ENCODE results near the gene GULP1.
"Not testable (repeated sequence)": the region's sequence is repeated elsewhere in the genome, so short reads cannot be mapped to it uniquely, and the experiment has no call there.

The GULP1 gene

DNA sequence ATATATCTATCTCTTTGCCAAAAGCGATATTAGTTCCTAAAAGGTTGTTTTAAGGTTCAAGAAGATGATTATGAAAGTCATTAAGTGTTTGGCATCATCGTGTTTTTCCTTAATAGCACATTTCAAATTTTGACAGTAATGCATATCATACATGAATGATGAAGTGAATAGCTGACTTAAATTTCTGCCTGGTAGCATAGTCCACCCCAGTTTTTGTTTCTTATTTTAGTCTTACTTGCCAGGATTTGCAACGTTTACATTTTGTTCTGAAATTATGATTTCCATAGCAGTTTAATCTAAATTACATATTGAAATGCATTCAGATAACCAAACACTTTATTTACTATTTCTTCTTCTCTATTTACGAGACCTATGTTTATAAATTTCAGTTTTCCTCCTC, 201.1 kb downstream of the GULP1 start:
- DNase-seq, result no peak

DNA sequence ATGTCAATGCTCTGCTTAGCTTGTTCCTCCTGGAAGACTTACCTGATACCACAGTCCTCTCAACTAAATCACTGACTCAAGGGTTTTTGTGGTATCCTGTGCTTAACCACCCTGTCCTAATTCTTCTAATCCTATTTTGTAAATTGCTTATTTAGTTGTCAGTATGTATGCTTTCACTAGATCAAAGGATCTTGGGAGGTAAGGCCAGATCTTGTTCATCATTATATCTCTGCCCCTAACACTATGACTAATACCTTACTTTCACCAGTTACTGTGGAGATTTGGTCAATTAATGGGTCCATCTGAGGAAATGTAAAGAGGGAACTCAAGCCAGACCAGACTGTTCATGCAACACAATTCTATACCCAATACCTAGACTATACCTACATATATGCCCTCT, 203.2 kb downstream of the GULP1 start:
- no peak for DNase-seq

DNA sequence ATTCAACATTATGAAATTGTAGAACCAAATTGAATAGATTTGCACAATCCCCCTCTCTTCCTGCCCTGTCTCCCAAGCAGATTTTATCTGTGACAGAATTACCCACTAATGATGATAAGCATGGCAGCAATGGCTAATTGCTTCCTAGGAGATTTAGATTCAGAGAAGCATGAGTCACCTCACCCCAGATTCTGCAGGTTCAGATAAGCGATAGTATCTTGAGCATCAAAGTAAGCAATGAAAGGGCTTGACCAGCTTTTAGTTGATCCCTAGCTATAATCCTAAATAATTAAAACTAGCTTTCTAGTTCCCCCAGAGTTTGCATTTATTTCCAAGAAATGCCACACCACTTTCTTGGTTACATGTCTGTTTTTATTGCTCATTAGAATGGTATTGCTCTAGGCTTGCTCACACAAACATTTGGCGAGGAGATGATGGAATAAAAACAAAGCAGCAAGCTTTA, 204.3 kb downstream of the GULP1 start:
- no peak for DNase-seq

DNA sequence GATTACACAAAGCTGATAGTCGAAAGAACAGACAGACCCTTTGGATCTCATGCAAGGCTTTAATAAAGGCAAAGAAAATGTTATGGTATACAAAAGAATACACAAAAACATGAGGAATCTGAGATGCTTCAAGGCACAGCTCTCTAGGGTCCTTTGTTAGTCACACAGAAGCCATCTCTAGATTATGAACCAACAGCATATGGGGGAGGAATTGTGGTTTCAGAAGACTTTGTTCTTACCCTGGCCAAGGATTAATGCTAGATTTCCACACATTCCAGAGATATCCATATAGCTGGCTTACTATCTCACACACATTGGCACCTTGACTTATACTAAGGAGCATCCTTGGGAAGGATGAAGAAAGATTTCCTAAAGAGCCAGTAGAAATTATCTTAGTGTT, 206.1 kb downstream of the GULP1 start:
- no peak for DNase-seq

DNA sequence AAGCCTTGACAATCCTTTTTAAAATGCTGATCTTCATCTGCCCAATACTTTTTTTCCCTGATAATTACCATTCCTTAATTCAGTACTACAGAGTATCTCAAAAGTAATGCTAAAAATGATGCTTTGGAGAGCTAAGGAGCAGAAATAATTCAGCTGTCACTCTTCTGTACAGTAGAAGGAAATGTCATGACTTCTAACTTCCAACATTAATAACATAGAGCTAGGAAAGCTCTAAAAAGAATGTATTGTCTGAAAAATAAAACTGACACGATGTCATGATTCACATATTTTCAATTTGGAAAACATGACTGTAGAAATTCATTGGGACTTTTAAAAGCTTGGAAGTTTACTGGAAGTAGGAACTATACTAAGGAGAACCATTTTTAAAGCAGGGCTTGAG, 212.3 kb downstream of the GULP1 start:
- DNase-seq, result no peak

DNA sequence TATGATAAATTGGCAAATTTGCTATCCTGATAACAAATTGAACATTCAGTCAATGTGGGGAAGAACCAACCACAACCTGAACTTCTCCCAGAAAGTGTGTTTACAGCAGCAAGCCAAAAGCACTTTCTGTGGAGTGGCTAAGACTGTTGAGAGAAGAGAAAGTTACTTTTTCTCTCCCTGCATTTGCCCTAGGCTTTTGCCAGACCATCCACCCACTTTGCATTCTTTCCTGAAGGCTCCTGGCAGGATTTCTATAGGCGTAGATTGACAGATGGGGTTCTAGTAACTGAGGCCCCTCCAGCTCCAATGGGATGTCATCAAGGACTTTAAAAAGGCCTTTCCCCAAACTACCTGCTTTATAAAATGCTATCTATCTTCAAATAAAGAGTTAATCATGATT, 215.2 kb downstream of the GULP1 start:
- peak in 1 of 2 experiments; percentile 11 for DNase-seq

DNA sequence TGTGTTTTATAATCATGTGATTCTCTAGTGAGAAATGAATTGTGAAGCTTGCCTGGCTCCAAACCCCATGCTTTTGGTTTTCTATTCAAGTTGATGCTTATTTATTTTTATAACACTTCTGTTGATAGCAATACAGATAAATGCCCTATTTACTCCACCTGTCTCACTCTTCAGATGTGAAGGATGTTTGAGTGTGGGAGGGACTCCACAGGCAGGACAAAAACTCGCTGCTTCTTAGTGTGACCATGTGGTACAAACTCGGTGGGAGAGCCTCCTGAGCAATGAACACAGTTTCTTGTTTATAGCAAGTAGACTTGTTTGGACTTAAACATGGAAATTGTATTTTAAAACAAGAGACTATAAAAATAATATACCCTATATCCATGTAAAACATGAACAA, 219.7 kb downstream of the GULP1 start:
- no peak for DNase-seq

DNA sequence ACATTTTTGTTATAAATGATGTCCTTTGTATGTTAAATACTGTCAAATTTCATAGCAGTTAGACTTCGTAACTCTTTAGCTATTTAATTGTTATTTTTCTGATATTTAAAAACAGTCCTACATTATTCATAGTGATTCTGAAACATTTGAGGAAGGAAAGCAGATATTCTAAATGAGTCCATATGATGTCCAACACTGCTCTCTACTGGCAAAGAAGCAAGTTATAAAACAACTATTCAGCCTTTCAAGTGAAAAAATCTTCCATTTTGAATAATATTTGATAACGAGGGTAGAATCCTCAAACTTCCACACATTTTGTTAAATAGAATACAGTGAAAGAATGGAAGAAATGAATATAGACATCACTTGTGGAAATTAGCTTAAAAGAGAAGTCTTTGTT, 220.8 kb downstream of the GULP1 start:
- DNase-seq, result peak; percentile 14 to 68

DNA sequence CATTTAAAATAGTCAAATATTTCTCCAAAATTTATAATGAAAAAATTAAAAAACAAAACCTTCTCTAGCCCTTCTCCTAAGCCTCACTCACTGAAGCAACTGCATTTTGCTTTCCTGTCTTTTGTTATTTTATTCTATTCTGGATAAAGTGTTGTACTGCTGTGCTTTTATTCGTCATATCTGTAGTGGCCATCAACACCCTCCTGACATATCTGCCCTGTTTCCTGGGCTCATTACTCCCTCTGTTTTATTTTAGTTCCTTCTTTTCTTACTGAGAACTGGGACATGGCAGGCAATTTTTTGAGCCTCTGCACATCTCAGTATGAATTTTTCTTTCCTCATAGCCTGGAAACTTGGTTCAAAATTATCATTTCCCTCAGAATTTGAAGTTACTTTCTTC, 224.2 kb downstream of the GULP1 start:
- DNase-seq, result no peak

DNA sequence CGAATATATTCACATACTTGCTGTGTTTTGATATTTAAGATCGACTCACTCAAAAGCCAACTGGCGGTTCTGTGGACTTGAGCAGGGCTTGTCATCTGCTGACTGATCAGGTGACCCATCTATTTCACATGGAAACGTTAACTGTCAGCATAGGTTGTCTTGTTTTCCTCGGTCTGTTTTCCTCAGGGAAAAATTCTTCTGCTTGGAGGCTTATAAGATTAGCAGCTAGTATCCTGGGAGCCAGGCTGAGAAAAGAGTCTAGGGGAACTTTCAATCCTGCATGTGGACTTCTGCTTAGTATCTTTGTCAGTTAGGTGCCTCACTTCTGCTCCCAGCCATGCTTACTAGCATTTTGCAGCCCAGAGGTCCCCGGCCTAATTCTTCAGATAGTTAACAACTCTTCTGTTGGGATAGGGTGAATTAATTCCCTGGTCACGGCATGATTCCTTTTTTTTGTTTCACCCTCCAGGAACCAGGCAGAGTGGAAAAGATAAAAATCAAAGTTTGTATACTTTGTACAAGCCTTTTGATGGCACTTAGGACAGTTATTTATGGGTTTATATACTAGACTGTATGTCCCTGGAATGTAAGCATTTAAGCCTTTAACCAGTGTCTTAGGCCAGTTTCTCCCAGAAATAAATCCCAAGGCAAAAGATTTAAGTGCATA, 226.0 kb downstream of the GULP1 start:
- DNase-seq, result no peak

DNA sequence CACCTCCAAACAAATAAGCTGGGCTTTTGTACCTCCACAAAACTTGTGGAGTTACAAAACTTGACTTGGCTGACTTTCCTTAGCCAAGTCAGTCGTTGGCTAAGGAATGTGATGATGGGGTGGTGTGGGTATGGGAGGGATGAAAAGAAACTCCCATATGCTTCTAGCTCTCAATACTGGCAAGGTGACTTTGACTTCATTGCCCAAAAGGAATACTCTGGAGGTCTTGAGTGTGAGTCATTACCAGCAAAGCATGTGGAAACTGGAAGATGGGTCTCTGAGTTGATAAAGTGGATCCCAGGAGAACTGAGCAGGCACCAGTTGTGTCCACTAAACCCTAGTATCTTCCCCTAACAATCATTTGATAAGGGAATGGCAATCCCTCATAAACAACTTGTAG, 226.7 kb downstream of the GULP1 start:
- no peak for DNase-seq

DNA sequence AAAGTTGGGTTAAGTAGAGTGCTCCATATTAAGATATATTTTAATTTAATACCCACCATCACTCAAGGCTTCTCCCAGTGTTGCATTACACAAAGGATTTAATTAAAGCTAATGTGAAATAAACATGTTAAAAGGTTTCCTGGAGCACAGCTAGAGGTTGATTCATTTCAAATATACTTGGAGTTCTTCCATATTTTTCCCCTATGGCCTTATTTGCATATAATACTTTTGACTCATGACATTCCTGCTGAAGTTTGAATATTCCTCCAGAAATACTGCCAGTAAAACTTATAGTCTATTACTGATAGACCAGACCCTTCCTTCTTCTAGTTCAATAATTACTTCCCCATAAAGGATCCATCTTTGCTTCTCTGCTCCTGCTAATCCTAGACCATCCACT, 227.5 kb downstream of the GULP1 start:
- no peak for DNase-seq

DNA sequence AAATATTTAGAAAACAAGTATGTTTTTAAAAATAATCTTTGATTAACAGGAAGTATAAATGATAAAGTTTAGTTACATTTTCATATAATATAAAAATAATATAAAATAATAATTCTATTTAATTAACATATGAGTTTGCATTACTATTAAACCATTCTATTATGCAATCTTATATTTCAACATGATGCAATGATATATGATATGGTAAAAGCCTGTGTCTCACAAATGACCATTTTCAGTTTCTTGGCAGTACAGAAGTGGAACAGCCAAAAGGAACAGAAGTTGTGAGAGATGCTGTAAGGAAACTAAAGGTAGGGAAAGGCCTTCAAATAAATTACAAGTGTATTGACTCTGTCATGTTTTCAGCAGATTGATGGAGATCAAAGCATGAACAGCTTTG, 230.8 kb downstream of the GULP1 start:
- DNase-seq, result no peak

DNA sequence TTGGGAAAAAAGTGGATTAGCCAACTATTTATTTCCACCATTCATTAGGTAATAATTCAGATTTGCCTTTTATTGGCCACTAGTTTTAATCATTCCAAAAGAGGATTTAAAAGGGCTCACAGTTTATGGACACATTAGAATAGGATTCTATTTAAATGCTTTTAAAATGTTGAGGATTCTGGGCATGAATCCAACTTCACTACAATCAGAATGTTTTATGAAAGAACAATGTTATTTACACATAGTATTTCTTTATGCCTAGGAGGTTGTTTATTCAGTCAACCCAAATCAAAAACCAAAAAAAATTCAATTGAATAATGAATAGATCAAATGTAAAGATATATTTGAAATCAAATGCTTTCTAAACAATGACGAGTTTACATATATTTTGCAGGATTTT, 232.2 kb downstream of the GULP1 start:
- DNase-seq, result no peak

DNA sequence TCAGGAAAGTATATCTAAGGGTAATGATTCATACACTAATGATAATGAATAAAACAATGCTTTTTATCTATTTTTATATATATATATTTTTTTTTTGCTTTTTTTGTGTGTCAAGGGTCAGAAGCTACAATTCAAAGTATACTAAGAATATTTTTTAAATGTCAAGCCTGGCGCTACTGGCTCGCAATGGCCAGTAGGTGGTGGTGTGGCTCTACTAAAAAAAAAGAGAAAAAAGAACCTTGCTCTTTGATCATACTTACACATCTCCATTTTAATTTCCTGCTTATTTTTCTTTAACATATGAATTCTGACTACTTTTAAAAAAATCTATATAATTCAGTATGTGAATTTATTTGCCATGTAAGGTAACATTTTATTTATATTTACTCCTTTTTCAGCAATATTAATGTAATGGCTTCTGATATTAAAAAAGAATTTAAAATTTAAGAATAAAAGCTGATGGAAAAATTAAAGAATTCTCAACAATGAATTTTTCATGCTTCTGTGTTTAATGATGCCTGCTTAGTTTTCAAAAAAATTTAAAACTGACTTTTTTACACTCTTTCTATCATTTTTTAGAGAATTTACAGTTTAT, 232.9 kb downstream of the GULP1 start:
- peak; percentile 43 to 74 for DNase-seq

DNA sequence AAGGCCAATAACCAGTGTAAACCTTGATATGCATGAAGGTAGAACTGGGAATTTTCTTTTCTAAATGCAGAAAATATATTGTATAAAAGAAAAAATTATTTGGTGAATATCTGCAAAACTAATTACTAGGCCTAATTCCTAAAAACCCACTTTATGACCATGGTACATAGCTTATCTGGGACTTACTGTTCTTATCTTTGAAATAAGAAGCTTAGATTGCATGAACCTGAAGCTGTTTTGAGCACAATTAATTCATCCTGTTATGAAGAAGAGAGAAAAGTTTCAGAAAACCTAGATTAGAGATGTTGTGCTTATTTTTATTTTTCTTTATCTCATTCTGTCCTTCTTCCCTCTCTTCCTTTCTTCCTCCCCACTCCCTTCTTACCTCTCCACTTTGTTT, 235.0 kb downstream of the GULP1 start:
- no peak for DNase-seq

DNA sequence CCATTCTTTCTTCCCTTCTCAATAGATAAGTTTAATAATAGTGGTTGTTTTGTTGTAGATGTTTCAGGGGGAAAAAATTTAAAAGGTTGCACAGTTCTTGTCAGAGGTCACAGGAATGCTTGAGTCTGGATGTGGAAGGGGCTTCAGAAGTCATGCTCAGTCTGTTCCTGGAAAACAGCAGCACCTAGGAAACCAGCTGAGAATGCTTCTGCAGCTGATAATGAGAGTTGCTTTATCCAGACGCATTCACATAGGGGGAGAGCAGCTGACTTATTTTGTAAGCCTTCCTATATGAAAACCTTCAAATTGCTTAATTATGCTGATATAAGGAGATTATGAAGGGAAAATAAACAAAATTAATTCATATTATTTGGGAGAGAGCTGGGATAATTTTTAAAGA, 235.5 kb downstream of the GULP1 start:
- DNase-seq, result no peak

DNA sequence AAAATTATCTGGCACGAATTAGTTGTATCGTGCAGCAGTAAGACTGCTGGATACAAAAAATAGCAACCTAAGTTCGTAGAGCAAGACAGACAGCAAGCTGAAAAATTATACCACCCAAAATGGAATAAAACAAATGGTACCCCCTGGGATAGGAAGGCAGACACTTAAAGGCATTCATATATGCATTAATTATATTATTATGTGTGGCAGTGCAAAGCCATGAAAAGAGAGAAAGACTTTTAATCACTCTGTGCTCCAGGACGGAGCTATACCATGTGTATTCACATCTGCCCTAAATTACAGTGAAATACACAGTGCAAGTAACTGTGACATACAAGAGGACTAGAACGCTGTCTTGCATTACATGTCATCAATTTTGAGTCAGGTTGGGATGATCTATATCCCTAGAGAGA, 235.9 kb downstream of the GULP1 start:
- DNase-seq, result no peak

DNA sequence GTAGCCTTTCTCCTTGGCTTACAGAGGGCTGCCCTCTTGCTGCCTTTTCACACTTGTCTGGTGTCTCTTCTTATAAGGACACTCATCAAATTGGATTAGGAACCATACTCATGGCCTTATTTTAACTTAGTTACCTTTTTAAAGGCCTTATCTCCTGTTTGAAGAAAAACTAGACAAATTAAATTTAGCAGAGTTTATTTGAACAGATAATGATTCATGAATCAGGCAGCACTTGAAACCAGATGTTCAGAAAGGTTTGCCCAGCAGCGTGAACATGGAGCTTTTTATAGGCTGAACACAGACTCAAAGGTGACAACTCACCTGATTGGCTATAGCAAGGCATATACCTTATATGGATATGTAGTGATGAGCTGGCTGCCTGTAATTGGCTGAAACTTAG, 238.0 kb downstream of the GULP1 start:
- DNase-seq, result no peak

DNA sequence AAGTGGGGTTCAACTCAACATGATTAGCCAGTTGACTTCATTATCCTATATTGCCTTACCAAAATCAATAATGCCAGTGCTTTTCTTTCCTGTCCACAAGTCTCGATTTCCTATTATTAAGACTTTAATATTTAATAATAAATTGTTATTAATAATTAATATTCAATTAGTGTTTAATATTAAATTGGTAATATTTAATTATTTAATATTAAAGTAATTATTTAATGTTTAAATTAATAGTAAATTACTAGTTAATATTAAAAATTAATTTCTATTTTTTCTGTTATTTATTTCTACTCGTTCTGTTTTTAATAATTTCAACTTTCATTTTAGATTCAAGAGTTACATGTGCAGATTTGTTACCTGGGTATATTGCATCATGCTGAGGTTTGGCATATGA, 243.2 kb downstream of the GULP1 start:
- DNase-seq, result no peak

DNA sequence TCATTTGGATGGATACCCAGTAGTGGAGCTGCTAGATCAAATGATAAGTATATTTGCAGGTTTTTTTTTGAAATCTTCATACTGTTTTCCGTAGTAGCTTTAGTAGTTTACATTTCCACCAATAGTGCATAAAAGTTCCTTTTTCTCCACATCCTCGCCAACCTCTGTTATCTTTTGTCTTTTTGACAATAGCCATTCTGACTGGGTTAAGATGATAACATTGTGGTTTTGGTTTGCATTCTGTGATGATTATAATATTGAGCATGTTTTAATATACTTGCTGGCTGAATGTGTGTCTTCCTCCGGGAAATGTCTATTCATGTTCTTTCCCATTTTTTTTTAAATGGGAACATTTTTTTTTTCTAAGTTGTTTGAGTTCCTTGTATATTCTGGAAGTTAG, 260.0 kb downstream of the GULP1 start:
- DNase-seq, result no peak

DNA sequence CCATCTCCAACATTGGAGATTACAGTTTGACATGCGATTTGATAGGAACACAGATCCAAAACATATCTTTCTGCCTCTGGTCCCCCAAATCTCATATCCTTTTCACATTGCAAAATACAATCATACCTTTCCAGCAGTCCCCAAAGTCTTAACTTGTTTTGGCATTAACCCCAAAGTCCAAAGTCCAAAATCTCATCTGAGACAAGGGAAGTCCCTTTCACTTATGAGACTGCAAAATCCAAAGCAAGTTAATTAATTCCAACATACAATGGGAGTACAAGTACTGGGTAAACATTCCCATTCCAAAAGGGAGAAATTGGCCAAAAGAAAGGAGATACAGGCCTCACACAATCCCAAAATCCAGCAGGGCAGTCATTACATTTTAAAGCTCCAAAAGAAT, 265.4 kb downstream of the GULP1 start:
- no peak for DNase-seq

DNA sequence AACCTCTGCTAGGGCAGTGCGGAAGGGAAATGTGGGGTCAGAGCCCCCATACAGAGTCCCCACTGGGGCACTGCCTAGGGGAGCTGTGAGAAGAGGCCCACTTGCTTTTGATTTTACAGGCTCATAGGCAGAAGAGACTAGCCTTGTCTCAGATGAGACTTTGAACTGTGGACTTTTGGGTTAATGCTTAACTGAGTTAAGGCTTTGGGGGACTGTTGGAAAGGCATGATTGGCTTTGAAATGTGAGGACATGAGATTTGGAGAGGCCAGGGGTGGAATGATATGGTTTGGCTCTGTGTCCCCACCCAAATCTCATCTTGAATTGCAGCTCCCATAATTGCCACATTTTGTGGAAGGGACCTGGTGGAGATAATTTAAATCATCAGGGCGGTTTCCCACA, 267.8 kb downstream of the GULP1 start:
- not testable (repeated sequence) for DNase-seq

DNA sequence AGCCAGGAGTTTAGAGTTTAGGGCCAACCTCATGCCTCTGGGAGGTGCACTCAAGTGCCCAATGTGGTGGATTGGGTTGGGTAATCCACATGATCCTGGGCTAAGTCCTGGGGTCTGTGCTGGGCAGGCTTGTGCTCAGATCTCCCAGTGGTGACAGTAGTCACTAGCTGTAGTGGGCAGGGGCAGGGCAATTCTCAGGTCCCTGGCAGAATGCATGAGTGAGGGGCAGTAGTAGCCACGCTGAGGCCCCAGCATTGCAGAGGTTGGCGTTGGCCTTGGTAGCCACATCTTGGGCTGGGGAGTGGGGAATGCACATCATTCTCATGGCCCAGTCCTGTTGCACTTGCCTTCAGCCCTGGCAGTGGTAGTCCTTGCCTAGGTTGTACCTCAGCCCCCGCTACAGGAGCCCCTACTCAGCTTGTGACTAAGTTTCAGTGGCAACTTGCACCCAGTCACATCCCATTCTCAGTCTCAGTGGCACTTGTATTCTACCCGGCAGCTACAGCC, 269.9 kb downstream of the GULP1 start:
- DNase-seq, result no peak
